ENCODE measurements around the gene AR.

AR gene

DNA sequence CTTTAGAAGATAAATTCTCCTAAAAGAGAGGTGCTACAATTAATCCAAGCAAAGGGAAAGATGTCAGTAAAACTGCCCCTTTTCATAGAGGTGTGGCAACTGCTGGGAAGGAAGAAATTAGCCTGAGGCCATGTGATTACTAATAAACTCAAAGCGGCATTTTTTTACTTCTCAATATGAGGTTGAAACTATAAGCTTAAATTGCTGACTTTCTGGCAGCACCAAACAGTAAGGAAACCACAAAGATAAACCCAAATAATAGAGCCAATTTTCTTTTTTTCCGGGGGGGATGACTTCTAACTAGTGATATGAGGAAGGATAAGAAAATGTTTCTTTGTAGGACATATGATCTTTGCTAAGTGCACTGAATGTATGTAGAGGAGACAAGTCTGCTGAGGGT, 30.9 kb downstream of the AR start:
- H3K36me3 ChIP-seq (ENCODE audit: control insufficient read depth, insufficient read depth, low read length): no peaks in the 10 kb centered on the region
- no peaks in the 10 kb centered on the region for H3K9me3 ChIP-seq (ENCODE audit: control insufficient read depth, insufficient read depth, low read length)
- no peak overlapping the region for H3K9ac ChIP-seq (ENCODE audit: low read depth, low read length)
- H3K4me3 ChIP-seq (ENCODE audit: low read depth, low read length): no peak overlapping the region
- no peaks in the 10 kb centered on the region for H3K4me1 ChIP-seq (ENCODE audit: control insufficient read depth, insufficient read depth, low read length)
- no peaks in the 10 kb centered on the region for H3K27me3 ChIP-seq (ENCODE audit: control insufficient read depth, insufficient read depth, low read length)

DNA sequence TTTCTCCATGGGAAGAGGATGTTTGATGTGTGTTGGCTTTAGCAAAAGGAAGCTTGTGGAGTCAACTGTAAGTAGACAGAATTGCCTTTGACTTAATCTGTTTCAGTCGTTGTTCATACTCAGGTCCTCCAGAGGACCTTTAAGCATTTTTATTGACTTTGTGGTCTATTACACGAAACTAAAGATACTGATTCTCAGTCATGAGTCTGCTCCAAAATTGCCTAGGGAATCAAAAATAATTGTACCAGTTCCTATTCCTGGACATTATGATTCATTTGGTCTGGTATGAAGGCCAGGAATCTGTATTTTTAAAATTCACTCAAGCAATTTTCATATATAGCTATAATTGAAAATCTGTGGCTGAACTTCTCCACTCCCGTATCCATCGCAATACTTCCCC, 38.6 kb downstream of the AR start:
- no peak overlapping the region for H3K4me3 ChIP-seq (ENCODE audit: low read depth, low read length)
- no peak overlapping the region for H3K9ac ChIP-seq (ENCODE audit: low read depth, low read length)
- H3K4me1 ChIP-seq (ENCODE audit: control insufficient read depth, insufficient read depth, low read length): no peaks in the 10 kb centered on the region
- H3K36me3 ChIP-seq (ENCODE audit: control insufficient read depth, insufficient read depth, low read length): no peaks in the 10 kb centered on the region
- no peaks in the 10 kb centered on the region for H3K27me3 ChIP-seq (ENCODE audit: control insufficient read depth, insufficient read depth, low read length)
- no peaks in the 10 kb centered on the region for H3K9me3 ChIP-seq (ENCODE audit: control insufficient read depth, insufficient read depth, low read length)

GRCh38 chrX:67583171-67583570, 39.4 kb downstream of the AR start:
- no peak overlapping the region for H3K9ac ChIP-seq (ENCODE audit: low read depth, low read length)
- no peaks in the 10 kb centered on the region for H3K36me3 ChIP-seq (ENCODE audit: control insufficient read depth, insufficient read depth, low read length)
- H3K27me3 ChIP-seq (ENCODE audit: control insufficient read depth, insufficient read depth, low read length): no peaks in the 10 kb centered on the region
- no peaks in the 10 kb centered on the region for H3K4me1 ChIP-seq (ENCODE audit: control insufficient read depth, insufficient read depth, low read length)
- H3K9me3 ChIP-seq (ENCODE audit: control insufficient read depth, insufficient read depth, low read length): no peaks in the 10 kb centered on the region
- no peak overlapping the region for H3K4me3 ChIP-seq (ENCODE audit: low read depth, low read length)

DNA sequence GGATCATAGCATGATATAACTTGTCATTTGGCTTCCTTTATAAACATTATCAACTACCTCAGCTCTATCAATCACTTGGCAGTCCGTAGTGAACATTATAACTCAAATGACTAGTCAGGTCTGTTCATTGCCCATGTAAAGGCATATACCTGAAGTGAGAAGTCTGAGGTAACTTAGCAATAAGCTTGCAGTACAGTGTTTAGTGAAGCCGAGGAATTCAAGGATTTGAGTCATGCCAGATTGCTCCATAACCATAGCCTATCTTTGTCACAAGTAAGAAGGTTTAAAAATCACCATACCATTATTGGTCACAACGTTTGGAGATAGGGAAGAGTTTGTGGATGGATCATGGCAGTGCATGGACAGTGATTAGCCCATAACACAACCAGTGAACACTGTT, 41.6 kb downstream of the AR start:
- Histone ChIP-seq H3K9ac (ENCODE audit: low read depth, low read length) (no peak overlapping the region), H3K4me1 (ENCODE audit: control insufficient read depth, insufficient read depth, low read length) (no peaks in the 10 kb centered on the region), H3K9me3 (ENCODE audit: control insufficient read depth, insufficient read depth, low read length) (no peaks in the 10 kb centered on the region), H3K4me3 (ENCODE audit: low read depth, low read length) (no peak overlapping the region), H3K36me3 (ENCODE audit: control insufficient read depth, insufficient read depth, low read length) (no peaks in the 10 kb centered on the region), H3K27me3 (ENCODE audit: control insufficient read depth, insufficient read depth, low read length) (no peaks in the 10 kb centered on the region)

GRCh38 chrX:67587946-67588624, 44.3 kb downstream of the AR start:
- no peaks in the 10 kb centered on the region for H3K36me3 ChIP-seq (ENCODE audit: control insufficient read depth, insufficient read depth, low read length)
- H3K9ac ChIP-seq (ENCODE audit: low read depth, low read length): no peak overlapping the region
- no peaks in the 10 kb centered on the region for H3K27me3 ChIP-seq (ENCODE audit: control insufficient read depth, insufficient read depth, low read length)
- no peaks in the 10 kb centered on the region for H3K9me3 ChIP-seq (ENCODE audit: control insufficient read depth, insufficient read depth, low read length)
- H3K4me1 ChIP-seq (ENCODE audit: control insufficient read depth, insufficient read depth, low read length): no peaks in the 10 kb centered on the region
- no peak overlapping the region for H3K4me3 ChIP-seq (ENCODE audit: low read depth, low read length)

- Histone ChIP-seq H3K4me3 (ENCODE audit: low read depth, low read length) (no peak overlapping the region), H3K4me1 (ENCODE audit: control insufficient read depth, insufficient read depth, low read length) (no peaks in the 10 kb centered on the region), H3K36me3 (ENCODE audit: control insufficient read depth, insufficient read depth, low read length) (no peaks in the 10 kb centered on the region), H3K9ac (ENCODE audit: low read depth, low read length) (no peak overlapping the region), H3K27me3 (ENCODE audit: control insufficient read depth, insufficient read depth, low read length) (no peaks in the 10 kb centered on the region), H3K9me3 (ENCODE audit: control insufficient read depth, insufficient read depth, low read length) (peaks cover 7% of the 10 kb centered on the region)
Observed at GRCh38 chrX:67596839-67597790, 53.3 kb downstream of the AR start.

DNA sequence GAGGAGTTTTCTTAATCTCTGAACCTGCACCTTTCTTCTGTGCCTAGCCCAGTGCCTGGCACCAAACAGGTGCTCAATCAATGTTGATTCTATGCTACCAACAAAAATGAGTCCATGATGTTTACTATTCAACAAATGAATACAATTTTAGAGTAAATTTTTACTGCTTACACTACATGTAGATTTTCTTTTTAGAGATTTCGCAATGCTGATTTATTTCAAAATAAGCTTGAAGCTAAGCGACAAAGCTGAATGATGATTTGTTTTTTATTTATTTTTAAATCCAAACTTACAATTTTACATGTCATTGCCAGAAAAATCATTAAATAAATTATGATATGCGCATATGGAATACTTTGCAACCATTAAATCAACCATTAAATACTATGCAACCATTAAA, 55.7 kb downstream of the AR start:
- Histone ChIP-seq H3K4me1 (ENCODE audit: control insufficient read depth, insufficient read depth, low read length) (no peaks in the 10 kb centered on the region), H3K27me3 (ENCODE audit: control insufficient read depth, insufficient read depth, low read length) (no peaks in the 10 kb centered on the region)

DNA sequence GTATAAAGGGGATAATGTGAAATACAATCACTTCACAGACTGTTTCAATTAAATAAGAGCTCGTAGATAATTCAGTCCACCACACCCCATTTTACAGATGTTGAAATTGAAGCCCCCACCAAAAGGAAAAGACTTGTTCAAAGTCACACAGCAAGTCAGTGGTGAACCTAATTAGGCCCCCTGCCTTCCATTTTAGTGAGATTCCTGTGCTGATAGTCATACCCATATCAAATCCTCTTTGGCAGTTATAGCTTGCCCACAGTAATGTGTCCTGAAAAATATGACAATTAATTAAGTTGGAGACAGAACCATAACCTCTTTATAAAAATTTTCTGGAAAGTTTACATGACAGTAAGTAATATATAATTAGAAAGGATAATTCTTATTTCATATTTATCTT, 58.0 kb downstream of the AR start:
- no peaks in the 10 kb centered on the region for H3K36me3 ChIP-seq (ENCODE audit: control insufficient read depth, insufficient read depth, low read length)
- no peak overlapping the region for H3K4me3 ChIP-seq (ENCODE audit: low read depth, low read length)
- no peak overlapping the region for H3K9ac ChIP-seq (ENCODE audit: low read depth, low read length)
- H3K4me1 ChIP-seq (ENCODE audit: control insufficient read depth, insufficient read depth, low read length): no peaks in the 10 kb centered on the region
- peaks cover 3% of the 10 kb centered on the region for H3K9me3 ChIP-seq (ENCODE audit: control insufficient read depth, insufficient read depth, low read length)
- no peaks in the 10 kb centered on the region for H3K27me3 ChIP-seq (ENCODE audit: control insufficient read depth, insufficient read depth, low read length)

More for the DNA sequence above, 55.7 kb downstream of the AR start:
- Histone ChIP-seq H3K4me3 (ENCODE audit: low read depth, low read length) (no peak overlapping the region), H3K9ac (ENCODE audit: low read depth, low read length) (no peak overlapping the region), H3K36me3 (ENCODE audit: control insufficient read depth, insufficient read depth, low read length) (no peaks in the 10 kb centered on the region), H3K9me3 (ENCODE audit: control insufficient read depth, insufficient read depth, low read length) (peaks cover 3% of the 10 kb centered on the region)

DNA sequence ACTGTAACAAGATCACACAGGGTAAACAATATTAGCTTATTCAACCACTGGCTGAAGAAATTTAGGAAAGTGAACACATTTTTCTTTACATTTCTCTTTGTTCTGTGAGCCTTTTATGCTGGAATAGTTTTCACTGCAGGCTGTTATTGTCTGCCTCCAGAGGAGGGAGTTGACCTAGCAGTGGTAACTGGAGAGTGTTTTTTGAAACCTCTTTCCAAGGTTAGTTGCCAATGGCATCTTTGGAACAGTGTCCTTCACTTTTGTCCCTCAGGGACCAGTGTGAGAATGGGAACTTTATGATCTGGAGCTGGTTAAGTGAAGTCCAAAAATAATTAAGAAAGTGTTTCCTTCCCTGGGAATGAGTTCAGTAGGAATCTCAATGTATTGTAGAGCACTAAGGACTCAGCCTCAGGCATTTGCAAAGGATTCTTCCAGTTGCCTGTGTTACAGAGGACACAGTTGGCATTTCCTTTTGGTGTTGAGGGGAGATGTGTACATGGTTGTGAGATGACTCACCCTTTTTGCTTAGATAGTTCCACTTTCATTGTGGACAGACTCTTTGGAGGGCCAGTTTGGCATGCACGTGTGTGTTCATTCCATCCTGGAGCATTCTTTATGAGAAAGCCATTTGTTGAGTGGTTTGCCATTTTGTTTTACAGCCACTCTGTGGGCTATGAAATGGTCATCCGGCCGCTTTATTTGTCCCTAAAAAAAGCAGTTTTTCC, 61.3 kb downstream of the AR start:
- no peaks in the 10 kb centered on the region for H3K27me3 ChIP-seq (ENCODE audit: control insufficient read depth, insufficient read depth, low read length)
- no peak overlapping the region for H3K4me3 ChIP-seq (ENCODE audit: low read depth, low read length)
- no peak overlapping the region for H3K9ac ChIP-seq (ENCODE audit: low read depth, low read length)
- no peaks in the 10 kb centered on the region for H3K4me1 ChIP-seq (ENCODE audit: control insufficient read depth, insufficient read depth, low read length)
- H3K9me3 ChIP-seq (ENCODE audit: control insufficient read depth, insufficient read depth, low read length): no peaks in the 10 kb centered on the region
- H3K36me3 ChIP-seq (ENCODE audit: control insufficient read depth, insufficient read depth, low read length): no peaks in the 10 kb centered on the region

DNA sequence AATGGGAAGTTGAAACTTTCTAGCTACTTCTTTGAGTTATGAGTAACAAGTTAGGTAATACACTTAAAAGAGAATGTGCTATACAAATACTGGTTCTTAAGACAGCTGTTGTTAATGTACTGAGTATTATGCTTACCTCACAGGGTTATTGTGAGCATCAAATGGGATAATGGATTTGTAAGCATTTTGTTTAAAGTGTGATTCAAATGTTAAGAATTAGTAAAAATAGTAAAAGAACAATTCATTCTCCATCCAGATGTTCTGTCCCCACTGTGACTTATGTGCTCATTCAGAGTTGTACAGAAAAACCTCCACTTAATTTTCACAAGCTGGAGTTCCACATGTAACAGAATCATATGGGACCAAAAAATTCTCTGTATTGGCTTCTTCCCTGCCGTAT, 63.6 kb downstream of the AR start:
- Histone ChIP-seq H3K4me3 (ENCODE audit: low read depth, low read length) (no peak overlapping the region), H3K4me1 (ENCODE audit: control insufficient read depth, insufficient read depth, low read length) (no peaks in the 10 kb centered on the region), H3K9me3 (ENCODE audit: control insufficient read depth, insufficient read depth, low read length) (no peaks in the 10 kb centered on the region), H3K36me3 (ENCODE audit: control insufficient read depth, insufficient read depth, low read length) (no peaks in the 10 kb centered on the region), H3K27me3 (ENCODE audit: control insufficient read depth, insufficient read depth, low read length) (no peaks in the 10 kb centered on the region), H3K9ac (ENCODE audit: low read depth, low read length) (no peak overlapping the region)

GRCh38 chrX:67610282-67610681, 66.5 kb downstream of the AR start:
- no peaks in the 10 kb centered on the region for H3K4me1 ChIP-seq (ENCODE audit: control insufficient read depth, insufficient read depth, low read length)
- no peaks in the 10 kb centered on the region for H3K36me3 ChIP-seq (ENCODE audit: control insufficient read depth, insufficient read depth, low read length)
- no peak overlapping the region for H3K9ac ChIP-seq (ENCODE audit: low read depth, low read length)
- H3K4me3 ChIP-seq (ENCODE audit: low read depth, low read length): no peak overlapping the region
- no peaks in the 10 kb centered on the region for H3K27me3 ChIP-seq (ENCODE audit: control insufficient read depth, insufficient read depth, low read length)
- no peaks in the 10 kb centered on the region for H3K9me3 ChIP-seq (ENCODE audit: control insufficient read depth, insufficient read depth, low read length)

Data from iPS-15b (cell line).